Activated naive CD4-positive, alpha-beta T cell treated with anti-CD3 and anti-CD28 coated beads, Interleukin-2, amount 50 U/mL, for 24 hours (primary cell): Measurements from ENCODE around the gene NPIPA5.
A peak's percentile ranks its signal among the peaks of the same experiment; 100 is the strongest.
"Not testable (repeated sequence)": the region's sequence is repeated elsewhere in the genome, so short reads cannot be mapped to it uniquely, and the experiment has no call there.

Experiments used
- H3K27ac Mint-ChIP-seq: one replicate; pipeline ENCODE4 v1.8.0; 2021; ENCODE audit warnings: mild to moderate bottlenecking, mixed read lengths
- H3K27me3 Mint-ChIP-seq: one replicate; pipeline ENCODE4 v1.8.0; 2021; ENCODE audit warnings: mixed read lengths
- H3K36me3 Mint-ChIP-seq: one replicate; pipeline ENCODE4 v1.8.0; 2021; ENCODE audit warnings: mixed read lengths
- H3K4me1 Mint-ChIP-seq: one replicate; pipeline ENCODE4 v1.8.0; 2021; ENCODE audit warnings: mixed read lengths
- H3K4me3 Mint-ChIP-seq: one replicate; pipeline ENCODE4 v1.8.0; 2021; ENCODE audit warnings: mild to moderate bottlenecking, mixed read lengths
- H3K9me3 Mint-ChIP-seq: one replicate; pipeline ENCODE4 v1.8.0; 2021; ENCODE audit warnings: mixed read lengths

NPIPA5 gene

GRCh38 chr16:15378194-15378593 is at the start of gene NPIPA5:
NPIPA5 (minus strand) TSS chr16:15378294; CDS start chr16:15378294, 0 bp downstream.
- H3K9me3 Mint-ChIP-seq, H3K27me3 Mint-ChIP-seq, H3K4me1 Mint-ChIP-seq, H3K27ac Mint-ChIP-seq, H3K36me3 Mint-ChIP-seq, H3K4me3 Mint-ChIP-seq: not testable (repeated sequence)

- Mint-ChIP-seq H3K27ac (peak overlapping the region; percentile 41), H3K4me1 (peaks cover 3% of the 10 kb centered on the region), H3K9me3 (no peaks in the 10 kb centered on the region), H3K36me3 (no peaks in the 10 kb centered on the region), H3K4me3 (no peak overlapping the region), H3K27me3 (no peaks in the 10 kb centered on the region)
Observed at GRCh38 chr16:15427648-15428239, 49.6 kb upstream of the NPIPA5 start.

GRCh38 chr16:15426796-15427195 is 48.7 kb upstream of the NPIPA5 start:
- no peak overlapping the region for H3K27ac Mint-ChIP-seq
- H3K36me3 Mint-ChIP-seq, result no peaks in the 10 kb centered on the region
- H3K4me1 Mint-ChIP-seq, result peaks cover 3% of the 10 kb centered on the region
- no peaks in the 10 kb centered on the region for H3K27me3 Mint-ChIP-seq
- H3K4me3 Mint-ChIP-seq, result no peak overlapping the region
- no peaks in the 10 kb centered on the region for H3K9me3 Mint-ChIP-seq

- Mint-ChIP-seq H3K36me3 (no peaks in the 10 kb centered on the region), H3K27me3 (no peaks in the 10 kb centered on the region), H3K27ac (no peak overlapping the region), H3K4me3 (no peak overlapping the region), H3K4me1 (peaks cover 3% of the 10 kb centered on the region), H3K9me3 (no peaks in the 10 kb centered on the region)
Observed at GRCh38 chr16:15425861-15426260, 47.8 kb upstream of the NPIPA5 start.

GRCh38 chr16:15422222-15422621 is 44.1 kb upstream of the NPIPA5 start:
- no peaks in the 10 kb centered on the region for H3K9me3 Mint-ChIP-seq
- H3K4me1 Mint-ChIP-seq, result no peaks in the 10 kb centered on the region
- no peaks in the 10 kb centered on the region for H3K36me3 Mint-ChIP-seq
- no peak overlapping the region for H3K27ac Mint-ChIP-seq
- no peak overlapping the region for H3K4me3 Mint-ChIP-seq
- H3K27me3 Mint-ChIP-seq, result peaks cover 2% of the 10 kb centered on the region

GRCh38 chr16:15421696-15422095 is 43.6 kb upstream of the NPIPA5 start:
- not testable (repeated sequence) for H3K4me1 Mint-ChIP-seq, H3K36me3 Mint-ChIP-seq, H3K4me3 Mint-ChIP-seq, H3K9me3 Mint-ChIP-seq, H3K27ac Mint-ChIP-seq, H3K27me3 Mint-ChIP-seq

- Mint-ChIP-seq H3K9me3 (no peaks in the 10 kb centered on the region), H3K36me3 (no peaks in the 10 kb centered on the region), H3K27me3 (peaks cover 2% of the 10 kb centered on the region), H3K27ac (no peak overlapping the region), H3K4me1 (no peaks in the 10 kb centered on the region), H3K4me3 (no peak overlapping the region)
Observed at GRCh38 chr16:15418206-15418605, 40.1 kb upstream of the NPIPA5 start.

GRCh38 chr16:15417197-15417596 is 39.1 kb upstream of the NPIPA5 start:
- Mint-ChIP-seq H3K4me1 (no peaks in the 10 kb centered on the region), H3K4me3 (no peak overlapping the region), H3K36me3 (no peaks in the 10 kb centered on the region), H3K27ac (no peak overlapping the region), H3K9me3 (no peaks in the 10 kb centered on the region), H3K27me3 (peaks cover 2% of the 10 kb centered on the region)

GRCh38 chr16:15415511-15415985 is 37.5 kb upstream of the NPIPA5 start:
- no peaks in the 10 kb centered on the region for H3K9me3 Mint-ChIP-seq
- H3K27ac Mint-ChIP-seq, result no peak overlapping the region
- no peaks in the 10 kb centered on the region for H3K4me1 Mint-ChIP-seq
- no peaks in the 10 kb centered on the region for H3K36me3 Mint-ChIP-seq
- no peak overlapping the region for H3K4me3 Mint-ChIP-seq
- peaks cover 2% of the 10 kb centered on the region for H3K27me3 Mint-ChIP-seq

GRCh38 chr16:15409476-15409875 is 31.4 kb upstream of the NPIPA5 start:
- H3K9me3 Mint-ChIP-seq, H3K4me1 Mint-ChIP-seq, H3K27ac Mint-ChIP-seq, H3K36me3 Mint-ChIP-seq, H3K4me3 Mint-ChIP-seq, H3K27me3 Mint-ChIP-seq: not testable (repeated sequence)

GRCh38 chr16:15407756-15408155 is 29.7 kb upstream of the NPIPA5 start:
- not testable (repeated sequence) for H3K36me3 Mint-ChIP-seq, H3K4me3 Mint-ChIP-seq, H3K9me3 Mint-ChIP-seq, H3K27me3 Mint-ChIP-seq, H3K27ac Mint-ChIP-seq, H3K4me1 Mint-ChIP-seq

GRCh38 chr16:15404792-15405191 is 26.7 kb upstream of the NPIPA5 start:
- H3K4me1 Mint-ChIP-seq, result no peaks in the 10 kb centered on the region
- H3K36me3 Mint-ChIP-seq, result no peaks in the 10 kb centered on the region
- no peak overlapping the region for H3K27ac Mint-ChIP-seq
- H3K27me3 Mint-ChIP-seq, result no peaks in the 10 kb centered on the region
- no peaks in the 10 kb centered on the region for H3K9me3 Mint-ChIP-seq
- H3K4me3 Mint-ChIP-seq, result no peak overlapping the region

GRCh38 chr16:15404091-15404490 is 26.0 kb upstream of the NPIPA5 start:
- not testable (repeated sequence) for H3K9me3 Mint-ChIP-seq, H3K36me3 Mint-ChIP-seq, H3K4me3 Mint-ChIP-seq, H3K4me1 Mint-ChIP-seq, H3K27me3 Mint-ChIP-seq, H3K27ac Mint-ChIP-seq

GRCh38 chr16:15403392-15403995 is 25.4 kb upstream of the NPIPA5 start:
- H3K27ac Mint-ChIP-seq, result no peak overlapping the region
- H3K4me1 Mint-ChIP-seq, result no peaks in the 10 kb centered on the region

GRCh38 chr16:15401972-15402371 is 23.9 kb upstream of the NPIPA5 start:
- H3K27me3 Mint-ChIP-seq, result peaks cover 9% of the 10 kb centered on the region
- no peak overlapping the region for H3K4me3 Mint-ChIP-seq
- H3K4me1 Mint-ChIP-seq, result no peaks in the 10 kb centered on the region
- no peak overlapping the region for H3K27ac Mint-ChIP-seq
- H3K36me3 Mint-ChIP-seq, result no peaks in the 10 kb centered on the region
- H3K9me3 Mint-ChIP-seq, result no peaks in the 10 kb centered on the region

More at GRCh38 chr16:15403392-15403995, 25.4 kb upstream of the NPIPA5 start:
- Mint-ChIP-seq H3K9me3 (no peaks in the 10 kb centered on the region), H3K4me3 (no peak overlapping the region), H3K36me3 (no peaks in the 10 kb centered on the region), H3K27me3 (peaks cover 4% of the 10 kb centered on the region)

GRCh38 chr16:15400314-15400713 is 22.2 kb upstream of the NPIPA5 start:
- not testable (repeated sequence) for H3K9me3 Mint-ChIP-seq, H3K4me1 Mint-ChIP-seq, H3K27ac Mint-ChIP-seq, H3K4me3 Mint-ChIP-seq, H3K36me3 Mint-ChIP-seq
- H3K27me3 Mint-ChIP-seq, result peaks cover 13% of the 10 kb centered on the region

GRCh38 chr16:15399317-15399716 is 21.2 kb upstream of the NPIPA5 start:
- Mint-ChIP-seq H3K27me3 (peaks cover 18% of the 10 kb centered on the region), H3K36me3 (no peaks in the 10 kb centered on the region), H3K27ac (no peak overlapping the region), H3K4me1 (no peaks in the 10 kb centered on the region), H3K9me3 (no peaks in the 10 kb centered on the region), H3K4me3 (no peak overlapping the region)
